Left ventricle myocardium inferior (tissue), 1 donor: ENCODE measurements around the gene ZBTB40. TPM values are rescaled to one million over a fixed set of nuclear protein-coding genes. Genes with fewer than 3 reads are reported as not detected.

ENCODE experiments used
- DNase-seq: peaks from one replicate; pipeline ENCODE4 v3.0.0-alpha.2; 2020
- H3K27ac ChIP-seq: fragments of 200-600 bp; replicated peaks from 2 replicates; pipeline ENCODE4 v1.8.0; 2021
- H3K27me3 ChIP-seq: fragments of 200-600 bp; 2 replicates; pipeline ENCODE4 v1.8.0; 2021; ENCODE audit warnings: low read depth
- H3K36me3 ChIP-seq: fragments of 200-600 bp; 2 replicates; pipeline ENCODE4 v1.8.0; 2021
- H3K4me1 ChIP-seq: fragments of 200-600 bp; 2 replicates; pipeline ENCODE4 v1.8.0; 2021
- H3K4me3 ChIP-seq: fragments of 200-600 bp; 2 replicates; pipeline ENCODE4 v1.8.0; 2021; ENCODE audit warnings: mild to moderate bottlenecking, moderate library complexity
- H3K9me3 ChIP-seq: fragments of 200-600 bp; replicated peaks from 2 replicates; pipeline ENCODE4 v1.8.0; 2021
- intact Hi-C: fragments of 100-400 bp; cut with micrococcal nuclease; formaldehyde crosslinking; loops from one replicate; pipeline ENCODE4 v1.11.0; 2022
- total RNA-seq: library from RNA; stranded (reverse); fragmentation: NEBNext Ultra II Directional; extraction: Animal tissue kit (Norgen Biotek cat#: 25700); gene quantifications from one replicate; pipeline ENCODE4 v1.2.1, GENCODE V29; 2021
- TF ChIP-seq, protein P1 (sequence below): fragments of 200-600 bp; IDR thresholded peaks from 2 replicates; pipeline ENCODE4 v1.8.0; 2021; ENCODE audit warnings: antibody characterized with exemption, mild to moderate bottlenecking, borderline replicate concordance
- donor health status: DM: no; HTN: yes; CAD: no; lungs with severe emphysema.

The ZBTB40 gene
- total RNA-seq, 1 donor from 2014 or later: 17.9 TPM

DNA sequence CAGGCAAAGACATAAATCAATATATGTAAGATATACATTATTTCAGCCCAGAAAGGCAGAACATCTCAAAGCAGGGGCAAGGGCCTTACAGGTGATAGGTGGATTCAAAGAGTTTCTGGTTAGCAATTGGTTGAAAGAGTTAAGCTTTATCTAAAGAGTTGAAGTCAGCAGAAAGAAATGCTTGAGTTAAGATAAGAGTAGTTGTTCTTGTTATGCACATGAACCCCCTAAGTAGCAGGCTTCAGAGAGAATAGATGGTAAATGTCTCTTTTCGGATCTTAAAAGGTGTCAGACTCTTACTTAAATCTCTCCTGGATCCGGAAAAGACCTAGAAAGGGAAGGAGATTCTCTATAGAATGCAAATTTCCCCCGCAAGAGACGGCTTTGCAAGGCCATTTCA lies 8.3 kb upstream of the ZBTB40 start:
- Histone ChIP-seq H3K36me3 (no peaks in the 10 kb centered on the region), H3K4me1 (peaks cover 32% of the 10 kb centered on the region), H3K27me3 (no peaks in the 10 kb centered on the region), H3K27ac (peak overlapping the region; percentile 11), H3K9me3 (peaks cover 24% of the 10 kb centered on the region), H3K4me3 (no peak overlapping the region)
- no peak for DNase-seq
- intact Hi-C loops: no loop called here
- TF ChIP-seq, protein P1, sequence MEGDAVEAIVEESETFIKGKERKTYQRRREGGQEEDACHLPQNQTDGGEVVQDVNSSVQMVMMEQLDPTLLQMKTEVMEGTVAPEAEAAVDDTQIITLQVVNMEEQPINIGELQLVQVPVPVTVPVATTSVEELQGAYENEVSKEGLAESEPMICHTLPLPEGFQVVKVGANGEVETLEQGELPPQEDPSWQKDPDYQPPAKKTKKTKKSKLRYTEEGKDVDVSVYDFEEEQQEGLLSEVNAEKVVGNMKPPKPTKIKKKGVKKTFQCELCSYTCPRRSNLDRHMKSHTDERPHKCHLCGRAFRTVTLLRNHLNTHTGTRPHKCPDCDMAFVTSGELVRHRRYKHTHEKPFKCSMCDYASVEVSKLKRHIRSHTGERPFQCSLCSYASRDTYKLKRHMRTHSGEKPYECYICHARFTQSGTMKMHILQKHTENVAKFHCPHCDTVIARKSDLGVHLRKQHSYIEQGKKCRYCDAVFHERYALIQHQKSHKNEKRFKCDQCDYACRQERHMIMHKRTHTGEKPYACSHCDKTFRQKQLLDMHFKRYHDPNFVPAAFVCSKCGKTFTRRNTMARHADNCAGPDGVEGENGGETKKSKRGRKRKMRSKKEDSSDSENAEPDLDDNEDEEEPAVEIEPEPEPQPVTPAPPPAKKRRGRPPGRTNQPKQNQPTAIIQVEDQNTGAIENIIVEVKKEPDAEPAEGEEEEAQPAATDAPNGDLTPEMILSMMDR: no peak

DNA sequence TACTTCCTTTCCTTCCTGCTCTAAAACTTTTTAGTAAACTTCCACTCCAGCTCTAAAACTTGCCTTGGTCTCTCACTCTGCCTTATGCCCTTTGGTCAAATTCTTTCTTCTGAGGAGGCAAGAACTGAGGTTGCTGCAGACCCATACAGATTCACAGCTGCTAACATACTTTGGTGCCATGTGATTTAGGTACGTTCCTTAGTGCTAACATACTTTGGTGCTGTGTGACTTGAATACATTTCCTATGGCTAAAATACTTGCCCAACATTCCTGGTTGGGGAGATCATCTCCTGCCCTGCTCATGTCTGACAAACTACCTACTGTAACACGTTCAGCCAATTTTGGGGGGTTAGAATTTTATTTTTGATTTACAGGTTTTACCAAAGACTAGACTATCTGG lies 6.8 kb upstream of the ZBTB40 start:
- intact Hi-C loops: no loop called here
- no peak overlapping the region for H3K4me3 ChIP-seq

DNA sequence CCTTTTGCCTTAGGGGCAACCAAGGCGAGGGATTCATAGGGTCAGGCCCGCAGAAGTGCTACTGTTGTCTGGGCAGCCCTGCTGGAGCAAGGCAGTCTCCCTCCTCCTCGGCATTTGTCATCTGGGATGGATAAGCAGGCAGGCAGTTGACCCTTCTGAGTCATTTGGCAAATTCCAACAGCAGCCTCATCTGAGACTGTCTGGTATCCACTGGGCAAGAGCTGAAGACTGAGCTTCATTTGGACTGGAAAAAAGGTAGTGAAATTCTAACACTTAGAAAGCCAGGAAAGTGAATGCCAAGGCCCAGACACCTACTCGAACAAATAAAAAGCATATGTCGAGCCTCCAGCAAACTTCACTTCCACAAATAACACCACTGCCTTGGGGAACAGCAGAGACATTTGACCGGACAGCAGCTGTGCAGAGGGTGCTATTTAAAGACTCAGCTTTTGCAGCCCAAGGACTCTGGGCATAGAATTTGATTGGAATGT lies 4.0 kb upstream of the ZBTB40 start:
- H3K4me3 ChIP-seq: peak overlapping the region; percentile 24
- no peak for DNase-seq
- intact Hi-C loops: no loop called here

More for the DNA sequence above, 6.8 kb upstream of the ZBTB40 start:
- H3K27me3 ChIP-seq: no peaks in the 10 kb centered on the region
- no peaks in the 10 kb centered on the region for H3K36me3 ChIP-seq
- peaks cover 37% of the 10 kb centered on the region for H3K4me1 ChIP-seq
- TF ChIP-seq, protein P1: no peak
- peaks cover 13% of the 10 kb centered on the region for H3K9me3 ChIP-seq
- H3K27ac ChIP-seq: no peak overlapping the region
- DNase-seq: no peak

DNA sequence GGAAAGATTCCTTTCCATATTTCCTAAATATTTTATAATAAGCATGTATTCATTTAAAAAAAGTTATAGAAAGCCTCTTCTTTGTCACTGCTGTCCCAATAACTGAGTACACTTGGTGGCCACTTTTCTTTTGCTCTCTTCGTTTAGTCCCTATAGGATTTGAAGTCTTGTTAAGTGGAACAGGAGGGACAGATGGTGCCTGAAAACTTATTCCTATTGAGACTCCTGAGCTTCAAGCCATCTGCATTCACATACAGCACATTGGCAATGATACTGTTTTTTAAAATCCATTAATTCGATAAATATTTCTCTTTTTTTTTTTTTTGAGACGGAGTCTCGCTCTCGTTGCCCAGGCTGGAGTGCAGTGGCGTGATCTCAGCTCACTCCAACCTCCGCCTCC lies 2.0 kb upstream of the ZBTB40 start:
- Histone ChIP-seq H3K36me3 (no peaks in the 10 kb centered on the region), H3K27ac (peak overlapping the region; percentile 83), H3K4me3 (no peak overlapping the region), H3K4me1 (peaks cover 53% of the 10 kb centered on the region), H3K27me3 (no peaks in the 10 kb centered on the region), H3K9me3 (no peaks in the 10 kb centered on the region)
- DNase-seq: no peak
- intact Hi-C loops: no loop called here
- TF ChIP-seq, protein P1: no peak

More for the DNA sequence above, 4.0 kb upstream of the ZBTB40 start:
- TF ChIP-seq, protein P1: no peak
- no peaks in the 10 kb centered on the region for H3K36me3 ChIP-seq
- H3K9me3 ChIP-seq: no peaks in the 10 kb centered on the region
- H3K27me3 ChIP-seq: no peaks in the 10 kb centered on the region
- H3K4me1 ChIP-seq: peaks cover 42% of the 10 kb centered on the region
- peak overlapping the region; percentile 83 for H3K27ac ChIP-seq

DNA sequence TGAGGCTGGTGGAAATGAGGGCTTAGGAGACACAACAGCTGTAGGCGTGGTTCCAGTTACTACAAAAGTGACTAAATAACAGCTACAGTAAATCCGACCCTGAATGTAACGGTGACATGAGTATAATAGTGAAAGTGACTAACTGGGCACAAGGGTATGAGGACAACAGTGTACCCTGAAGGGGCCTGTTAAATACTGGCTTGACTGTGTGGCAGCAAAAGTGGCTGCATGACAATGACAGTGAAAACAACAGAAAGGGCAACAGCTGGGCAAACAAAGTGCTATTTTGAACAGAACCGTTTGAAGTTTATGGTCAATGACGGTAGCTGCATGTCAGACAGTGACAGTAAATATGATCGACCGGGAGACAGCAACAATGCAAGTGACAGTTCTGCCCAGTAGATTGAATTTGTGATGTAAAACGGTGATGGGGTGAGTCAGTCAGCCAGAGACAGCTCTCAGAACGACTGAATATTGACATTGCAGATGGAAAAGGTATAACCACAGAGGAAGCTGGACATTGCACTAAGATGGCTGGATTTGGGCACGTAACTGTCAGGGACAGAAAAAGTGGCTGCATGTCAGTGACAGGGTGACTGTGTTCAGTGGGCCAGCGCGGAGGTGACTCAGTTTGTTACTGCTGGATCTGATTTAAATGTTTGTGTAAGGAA lies 1.2 kb upstream of the ZBTB40 start:
- intact Hi-C loops: no loop called here
- H3K9me3 ChIP-seq: no peaks in the 10 kb centered on the region
- no peak for DNase-seq
- peaks cover 62% of the 10 kb centered on the region for H3K4me1 ChIP-seq
- H3K36me3 ChIP-seq: no peaks in the 10 kb centered on the region
- H3K27me3 ChIP-seq: no peaks in the 10 kb centered on the region
- TF ChIP-seq, protein P1: no peak
- peak overlapping the region; percentile 95 for H3K27ac ChIP-seq
- no peak overlapping the region for H3K4me3 ChIP-seq
